ENCODE results near the gene SBF2. TPM values are rescaled to one million over a fixed set of nuclear protein-coding genes. Genes with fewer than 3 reads are reported as not detected.
A peak's percentile ranks its signal among the peaks of the same experiment; 100 is the strongest.

The SBF2 gene
- total and polyA plus RNA-seq, 2 of the 13 experiments (the other 11 are each of a cell fraction or from before 2014, with no cell fraction given) = 24.0 to 45.8 TPM

DNA sequence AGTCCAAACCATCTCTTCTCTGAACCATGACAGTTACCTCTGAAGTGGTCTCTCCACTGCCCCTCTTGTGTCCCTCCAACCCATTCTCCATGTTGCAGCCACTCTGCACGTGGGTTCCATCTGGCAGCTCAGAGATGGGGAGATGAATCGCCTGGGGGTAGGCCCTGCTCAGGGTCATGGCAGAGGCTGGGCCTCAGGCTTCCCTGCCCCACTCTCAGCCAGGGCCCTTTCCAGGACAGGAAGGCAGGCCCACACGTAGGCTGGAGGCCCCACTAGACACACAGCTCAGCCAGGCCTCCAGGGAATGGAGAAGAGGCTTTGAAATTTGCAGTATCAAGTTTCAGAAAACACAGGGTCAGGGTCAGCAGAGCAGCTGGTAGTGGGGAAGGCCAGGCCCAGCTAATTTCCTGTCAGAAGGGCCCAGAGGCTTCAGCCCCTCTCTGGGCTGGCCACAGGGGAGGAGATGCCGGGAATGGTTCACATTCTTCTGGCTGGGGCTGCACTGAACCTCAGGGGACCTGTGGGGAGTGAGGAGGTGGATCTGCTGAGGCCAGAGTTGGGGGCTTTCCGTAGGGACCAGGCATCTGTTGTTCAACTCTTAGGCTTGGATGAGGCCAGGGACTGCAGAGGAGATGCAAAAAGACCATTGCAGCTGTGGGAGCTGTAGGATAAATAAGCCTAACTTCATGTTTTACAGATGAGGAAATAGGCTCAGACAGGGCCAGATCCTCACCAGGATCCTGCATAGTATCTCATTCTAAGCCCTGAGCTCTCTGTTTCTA, 528.5 kb downstream of the SBF2 start (continued):
- TF ChIP-seq ZNF331 (CRISPR knock-in tag; IDR thresholded peaks at IDR 0.05) (peak; percentile 93; the same call in 1 of the 2 replicates), ZNF891 (CRISPR knock-in tag; IDR thresholded peaks at IDR 0.05) (peak; percentile 44; the same call in 1 of the 2 replicates), DNMT1 (CRISPR knock-in tag; IDR thresholded peaks at IDR 0.05) (no peak), SKI (IDR thresholded peaks at IDR 0.05; ENCODE audit: partially characterized antibody) (peak; percentile 44), ESRRA (CRISPR knock-in tag; IDR thresholded peaks at IDR 0.05; ENCODE audit: low read depth) (peak; percentile 74), ZNF883 (CRISPR knock-in tag; IDR thresholded peaks at IDR 0.05; ENCODE audit: not compliant biosample characterization) (no peak), JARID2 (CRISPR knock-in tag; IDR thresholded peaks at IDR 0.05; ENCODE audit: insufficient replicate concordance) (no peak), NFE2L2 (IDR thresholded peaks at IDR 0.05; ENCODE audit: low read length) (no peak), HOXD1 (CRISPR knock-in tag; IDR thresholded peaks at IDR 0.05) (peak; percentile 49; the same call in 1 of the 2 replicates), PTBP1 (IDR thresholded peaks at IDR 0.05; ENCODE audit: low read depth, low read length, poor library complexity, severe bottlenecking) (no peak), MBNL3 (CRISPR knock-in tag; conservative IDR thresholded peaks at IDR 0.05) (no peak), ZEB1 (IDR thresholded peaks at IDR 0.05; ENCODE audit: insufficient replicate concordance, low read depth) (no peak), POLR2A (IDR thresholded peaks at IDR 0.05; ENCODE audit: insufficient read depth in 1 of 2, low read depth in 2 of 2, low read length in 2 of 2) (0 out of 4 replicates have a peak, but pooled peaks of 1 of the 2 experiments have one; percentile 13), RFXAP (CRISPR knock-in tag; IDR thresholded peaks at IDR 0.05; ENCODE audit: borderline replicate concordance) (0 out of 2 replicates have a peak, but pooled peaks have one; percentile 77), GATAD1 (CRISPR knock-in tag; IDR thresholded peaks at IDR 0.05) (0 out of 2 replicates have a peak, but pooled peaks have one; percentile 30), ZNF570 (CRISPR knock-in tag; IDR thresholded peaks at IDR 0.05; ENCODE audit: borderline replicate concordance) (no peak), GATA4 (IDR thresholded peaks at IDR 0.05; ENCODE audit: borderline replicate concordance, low read depth) (no peak), NFE2L1 (CRISPR knock-in tag; IDR thresholded peaks at IDR 0.05; ENCODE audit: borderline replicate concordance) (no peak), ZNF761 (CRISPR knock-in tag; conservative IDR thresholded peaks at IDR 0.05) (peak; percentile 74; the same call in 1 of the 2 replicates)
- TF ChIP-seq, protein P1, sequence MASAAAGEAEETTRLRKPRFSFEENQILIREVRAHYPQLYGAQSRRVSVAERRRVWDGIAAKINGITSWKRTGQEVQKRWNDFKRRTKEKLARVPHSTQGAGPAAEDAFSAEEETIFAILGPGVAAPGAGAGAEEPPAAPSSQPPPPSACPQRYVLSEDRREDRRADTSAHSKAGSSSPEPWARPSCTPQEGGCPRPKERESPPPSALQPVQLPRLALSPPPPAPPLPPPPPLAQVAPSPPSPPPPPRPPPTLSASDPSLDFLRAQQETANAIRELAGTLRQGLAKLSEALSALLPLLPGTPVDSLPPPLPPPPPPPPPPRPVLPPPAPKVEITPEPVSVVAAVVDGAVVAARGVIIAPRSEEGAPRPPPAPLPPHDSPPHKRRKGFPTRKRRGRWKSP (CRISPR knock-in tag; IDR thresholded peaks at IDR 0.05) = 0 out of 2 replicates have a peak, but pooled peaks have one; percentile 68
- TF ChIP-seq, protein P2, sequence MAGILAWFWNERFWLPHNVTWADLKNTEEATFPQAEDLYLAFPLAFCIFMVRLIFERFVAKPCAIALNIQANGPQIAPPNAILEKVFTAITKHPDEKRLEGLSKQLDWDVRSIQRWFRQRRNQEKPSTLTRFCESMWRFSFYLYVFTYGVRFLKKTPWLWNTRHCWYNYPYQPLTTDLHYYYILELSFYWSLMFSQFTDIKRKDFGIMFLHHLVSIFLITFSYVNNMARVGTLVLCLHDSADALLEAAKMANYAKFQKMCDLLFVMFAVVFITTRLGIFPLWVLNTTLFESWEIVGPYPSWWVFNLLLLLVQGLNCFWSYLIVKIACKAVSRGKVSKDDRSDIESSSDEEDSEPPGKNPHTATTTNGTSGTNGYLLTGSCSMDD (CRISPR knock-in tag; IDR thresholded peaks at IDR 0.05) = no peak
- TF ChIP-seq, protein P3, sequence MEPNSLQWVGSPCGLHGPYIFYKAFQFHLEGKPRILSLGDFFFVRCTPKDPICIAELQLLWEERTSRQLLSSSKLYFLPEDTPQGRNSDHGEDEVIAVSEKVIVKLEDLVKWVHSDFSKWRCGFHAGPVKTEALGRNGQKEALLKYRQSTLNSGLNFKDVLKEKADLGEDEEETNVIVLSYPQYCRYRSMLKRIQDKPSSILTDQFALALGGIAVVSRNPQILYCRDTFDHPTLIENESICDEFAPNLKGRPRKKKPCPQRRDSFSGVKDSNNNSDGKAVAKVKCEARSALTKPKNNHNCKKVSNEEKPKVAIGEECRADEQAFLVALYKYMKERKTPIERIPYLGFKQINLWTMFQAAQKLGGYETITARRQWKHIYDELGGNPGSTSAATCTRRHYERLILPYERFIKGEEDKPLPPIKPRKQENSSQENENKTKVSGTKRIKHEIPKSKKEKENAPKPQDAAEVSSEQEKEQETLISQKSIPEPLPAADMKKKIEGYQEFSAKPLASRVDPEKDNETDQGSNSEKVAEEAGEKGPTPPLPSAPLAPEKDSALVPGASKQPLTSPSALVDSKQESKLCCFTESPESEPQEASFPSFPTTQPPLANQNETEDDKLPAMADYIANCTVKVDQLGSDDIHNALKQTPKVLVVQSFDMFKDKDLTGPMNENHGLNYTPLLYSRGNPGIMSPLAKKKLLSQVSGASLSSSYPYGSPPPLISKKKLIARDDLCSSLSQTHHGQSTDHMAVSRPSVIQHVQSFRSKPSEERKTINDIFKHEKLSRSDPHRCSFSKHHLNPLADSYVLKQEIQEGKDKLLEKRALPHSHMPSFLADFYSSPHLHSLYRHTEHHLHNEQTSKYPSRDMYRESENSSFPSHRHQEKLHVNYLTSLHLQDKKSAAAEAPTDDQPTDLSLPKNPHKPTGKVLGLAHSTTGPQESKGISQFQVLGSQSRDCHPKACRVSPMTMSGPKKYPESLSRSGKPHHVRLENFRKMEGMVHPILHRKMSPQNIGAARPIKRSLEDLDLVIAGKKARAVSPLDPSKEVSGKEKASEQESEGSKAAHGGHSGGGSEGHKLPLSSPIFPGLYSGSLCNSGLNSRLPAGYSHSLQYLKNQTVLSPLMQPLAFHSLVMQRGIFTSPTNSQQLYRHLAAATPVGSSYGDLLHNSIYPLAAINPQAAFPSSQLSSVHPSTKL (CRISPR knock-in tag; IDR thresholded peaks at IDR 0.05) = peak; percentile 92
- TF ChIP-seq, protein P4, sequence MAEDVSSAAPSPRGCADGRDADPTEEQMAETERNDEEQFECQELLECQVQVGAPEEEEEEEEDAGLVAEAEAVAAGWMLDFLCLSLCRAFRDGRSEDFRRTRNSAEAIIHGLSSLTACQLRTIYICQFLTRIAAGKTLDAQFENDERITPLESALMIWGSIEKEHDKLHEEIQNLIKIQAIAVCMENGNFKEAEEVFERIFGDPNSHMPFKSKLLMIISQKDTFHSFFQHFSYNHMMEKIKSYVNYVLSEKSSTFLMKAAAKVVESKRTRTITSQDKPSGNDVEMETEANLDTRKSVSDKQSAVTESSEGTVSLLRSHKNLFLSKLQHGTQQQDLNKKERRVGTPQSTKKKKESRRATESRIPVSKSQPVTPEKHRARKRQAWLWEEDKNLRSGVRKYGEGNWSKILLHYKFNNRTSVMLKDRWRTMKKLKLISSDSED (CRISPR knock-in tag; IDR thresholded peaks at IDR 0.05) = no peak
